Stimulated activated CD4-positive, alpha-beta T cell treated with anti-CD3 and anti-CD28 coated beads, Interleukin-12 subunit alpha, Interleukin-12 subunit beta, amount 100 ng/mL, for 48 hours (primary cell): Measurements from ENCODE around the gene ERVW-1.
"Not testable (repeated sequence)": the region's sequence is repeated elsewhere in the genome, so short reads cannot be mapped to it uniquely, and the experiment has no call there.

ENCODE experiments used
- DNase-seq, 3 donors: peaks; one replicate each; pipeline ENCODE4 v3.0.0-alpha.2; 2020; ENCODE audit warnings: low read depth in 2 of 3, low spot score in 1 of 3

Gene ERVW-1, protein sequence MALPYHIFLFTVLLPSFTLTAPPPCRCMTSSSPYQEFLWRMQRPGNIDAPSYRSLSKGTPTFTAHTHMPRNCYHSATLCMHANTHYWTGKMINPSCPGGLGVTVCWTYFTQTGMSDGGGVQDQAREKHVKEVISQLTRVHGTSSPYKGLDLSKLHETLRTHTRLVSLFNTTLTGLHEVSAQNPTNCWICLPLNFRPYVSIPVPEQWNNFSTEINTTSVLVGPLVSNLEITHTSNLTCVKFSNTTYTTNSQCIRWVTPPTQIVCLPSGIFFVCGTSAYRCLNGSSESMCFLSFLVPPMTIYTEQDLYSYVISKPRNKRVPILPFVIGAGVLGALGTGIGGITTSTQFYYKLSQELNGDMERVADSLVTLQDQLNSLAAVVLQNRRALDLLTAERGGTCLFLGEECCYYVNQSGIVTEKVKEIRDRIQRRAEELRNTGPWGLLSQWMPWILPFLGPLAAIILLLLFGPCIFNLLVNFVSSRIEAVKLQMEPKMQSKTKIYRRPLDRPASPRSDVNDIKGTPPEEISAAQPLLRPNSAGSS

DNA sequence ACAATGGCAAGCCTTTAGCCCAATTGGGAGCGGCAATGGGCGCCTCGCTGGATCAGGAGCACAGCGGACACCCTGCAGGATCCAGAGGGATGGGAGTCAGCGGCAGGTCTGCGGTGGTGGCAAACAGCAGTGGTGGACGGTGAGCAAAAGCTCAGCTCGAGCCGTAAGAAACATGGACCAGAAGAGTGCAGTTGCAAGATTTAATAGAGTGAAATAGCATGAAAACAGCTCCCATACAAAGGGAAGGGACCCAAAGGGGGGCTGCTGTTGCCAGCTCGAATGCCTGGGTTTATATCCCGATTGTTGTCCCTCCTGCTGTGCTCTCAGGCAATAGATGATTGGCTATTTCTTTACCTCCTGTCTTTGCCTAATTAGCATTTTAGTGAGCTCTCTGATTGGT lies at the start of gene ERVW-1:
Gene ERVW-1 (minus strand): TSS at position 266 of the 400 bp plus-strand sequence. CDS start 7,565 bp downstream, outside the sequence.
- DNase-seq, result not testable (repeated sequence)

DNA sequence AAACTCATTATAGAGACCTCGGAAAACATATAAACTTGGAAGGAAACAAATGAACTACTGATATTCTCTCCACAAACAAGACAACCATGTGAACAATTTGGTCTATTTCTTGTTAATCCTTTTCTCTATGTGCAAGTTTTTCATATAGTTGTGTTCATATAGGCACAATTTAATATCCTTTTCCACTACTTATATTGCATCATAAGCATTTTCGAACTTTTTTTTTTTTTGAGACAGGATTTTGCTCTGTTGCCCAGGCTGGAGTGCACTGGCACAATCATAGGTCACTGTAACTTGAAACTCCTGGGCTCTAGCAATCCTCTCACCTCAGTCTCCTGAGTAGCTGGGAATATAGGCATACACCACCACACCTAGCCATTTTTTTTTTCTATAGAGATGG lies 45.4 kb upstream of the ERVW-1 start:
- no peak for DNase-seq

GRCh38 chr7:92520024-92520423 lies 42.3 kb upstream of the ERVW-1 start:
- no peak for DNase-seq

- DNase-seq, result no peak
Observed at GRCh38 chr7:92517631-92518030, 39.9 kb upstream of the ERVW-1 start.

- DNase-seq, result no peak
Observed at GRCh38 chr7:92513167-92513902, 35.6 kb upstream of the ERVW-1 start.

DNA sequence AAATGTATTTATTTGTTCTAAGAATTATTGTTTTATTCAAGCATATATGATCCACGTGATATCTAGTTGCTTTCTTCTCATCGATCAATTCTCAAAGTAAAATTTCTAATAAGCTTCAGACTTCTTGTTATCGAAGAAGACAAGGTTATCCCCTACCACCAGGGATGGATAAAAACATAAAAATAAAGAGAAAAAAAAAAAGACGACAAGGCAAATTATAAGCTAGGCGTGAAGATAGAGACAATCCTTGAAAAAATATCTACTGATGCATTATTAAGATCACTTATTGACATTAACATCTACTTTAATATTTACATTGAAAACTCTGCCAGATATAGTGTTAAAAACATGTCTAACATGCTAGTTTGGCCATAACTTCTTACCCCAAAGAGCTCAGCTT lies 31.2 kb upstream of the ERVW-1 start:
- DNase-seq, result no peak

DNA sequence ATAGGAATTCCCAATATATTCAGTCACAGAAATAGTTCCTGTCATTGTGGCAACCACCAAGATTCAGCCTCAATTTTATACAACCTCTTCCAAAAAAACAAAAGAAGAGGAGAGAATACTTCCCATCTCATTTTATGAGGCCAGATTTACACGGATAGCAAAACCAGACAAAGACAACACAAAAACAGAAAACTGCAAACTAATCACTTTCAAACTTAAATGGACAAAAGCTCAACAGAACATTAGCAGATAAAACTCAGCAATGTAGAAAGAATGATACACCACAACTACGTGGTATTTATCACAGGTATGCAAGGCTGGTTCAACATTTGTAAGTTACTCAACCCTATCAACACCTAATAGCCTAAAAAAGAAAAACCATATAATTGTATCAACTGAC lies 28.6 kb upstream of the ERVW-1 start:
- DNase-seq, result no peak

- no peak for DNase-seq
Observed at GRCh38 chr7:92504563-92504962, 26.8 kb upstream of the ERVW-1 start.

DNA sequence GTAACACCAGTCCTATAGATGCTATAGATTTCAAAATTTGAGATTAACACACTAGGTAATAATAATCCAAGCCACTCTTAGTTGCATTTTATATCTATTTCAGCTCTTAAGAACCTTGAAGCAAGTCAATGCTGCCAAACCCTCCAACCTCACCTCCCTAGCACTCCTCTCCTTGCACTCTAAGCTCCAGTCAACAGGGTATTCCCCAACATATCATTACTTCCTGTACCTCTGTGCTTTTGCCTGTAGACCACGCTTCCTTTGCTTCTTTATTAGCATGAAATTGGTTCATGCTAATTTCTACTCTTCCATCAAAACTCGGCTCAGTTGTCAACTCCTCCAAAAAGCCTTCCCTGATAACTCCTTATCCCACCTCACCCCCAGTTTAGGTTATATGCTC lies 26.0 kb upstream of the ERVW-1 start:
- no peak for DNase-seq

- no peak for DNase-seq
Observed at GRCh38 chr7:92498557-92498956, 20.8 kb upstream of the ERVW-1 start.

DNA sequence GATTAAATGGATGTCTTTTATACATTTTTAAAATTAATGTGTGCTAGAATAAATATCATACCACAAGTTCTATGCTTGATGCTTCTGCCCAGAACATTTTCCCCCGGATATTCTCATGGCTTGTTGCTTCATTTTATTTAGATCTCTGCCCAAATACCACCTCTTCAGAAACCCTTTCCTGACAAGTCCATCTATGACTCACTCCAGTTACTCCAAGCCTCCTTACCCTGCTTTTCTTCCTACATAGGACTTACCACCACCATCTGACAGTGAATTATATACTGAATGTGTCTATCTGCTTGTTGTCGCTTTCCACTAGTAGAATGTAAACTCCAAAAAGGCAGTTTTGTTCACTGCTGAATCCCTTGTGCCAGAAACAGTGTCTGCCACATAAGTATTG lies 19.1 kb upstream of the ERVW-1 start:
- no peak for DNase-seq

DNA sequence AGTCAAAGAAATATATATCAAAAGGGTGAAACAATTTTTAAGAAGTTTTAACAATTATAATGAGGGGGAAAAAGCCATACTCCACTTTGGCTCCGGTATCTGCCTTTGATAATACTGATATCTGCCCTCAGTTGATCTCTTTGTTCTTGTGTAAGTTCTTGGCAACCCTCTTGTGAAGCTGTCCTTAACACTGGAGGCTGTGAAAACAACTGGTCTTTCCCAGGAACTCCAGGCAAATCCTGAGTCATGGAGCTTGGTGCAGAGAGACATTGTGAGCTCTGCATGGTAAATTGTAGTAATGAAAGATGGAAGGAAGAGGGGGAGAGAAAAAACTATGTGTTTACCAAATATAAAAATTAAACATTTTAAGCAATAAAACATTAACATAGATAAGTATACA lies 11.9 kb upstream of the ERVW-1 start:
- DNase-seq, result no peak

GRCh38 chr7:92487804-92488203 lies 10.1 kb upstream of the ERVW-1 start:
- no peak for DNase-seq

DNA sequence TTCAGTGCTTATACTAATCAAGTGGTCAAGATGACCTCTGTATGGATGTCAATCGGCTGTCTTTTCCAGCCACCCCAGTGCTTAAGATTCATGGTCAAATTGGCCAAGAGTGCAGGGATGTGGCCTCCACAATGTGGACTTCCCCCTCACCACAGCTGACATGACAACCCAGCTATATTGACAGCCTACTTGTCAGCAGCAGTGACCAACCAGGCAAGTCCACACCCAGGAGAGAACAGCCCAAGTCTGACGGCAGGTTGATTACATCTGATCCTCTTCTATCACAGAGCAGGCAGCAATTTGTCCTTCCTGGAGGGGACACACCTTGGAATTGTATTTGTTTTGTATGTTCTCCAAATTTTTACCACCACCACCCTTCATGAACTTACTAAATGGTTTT lies 8.2 kb upstream of the ERVW-1 start:
- no peak for DNase-seq

DNA sequence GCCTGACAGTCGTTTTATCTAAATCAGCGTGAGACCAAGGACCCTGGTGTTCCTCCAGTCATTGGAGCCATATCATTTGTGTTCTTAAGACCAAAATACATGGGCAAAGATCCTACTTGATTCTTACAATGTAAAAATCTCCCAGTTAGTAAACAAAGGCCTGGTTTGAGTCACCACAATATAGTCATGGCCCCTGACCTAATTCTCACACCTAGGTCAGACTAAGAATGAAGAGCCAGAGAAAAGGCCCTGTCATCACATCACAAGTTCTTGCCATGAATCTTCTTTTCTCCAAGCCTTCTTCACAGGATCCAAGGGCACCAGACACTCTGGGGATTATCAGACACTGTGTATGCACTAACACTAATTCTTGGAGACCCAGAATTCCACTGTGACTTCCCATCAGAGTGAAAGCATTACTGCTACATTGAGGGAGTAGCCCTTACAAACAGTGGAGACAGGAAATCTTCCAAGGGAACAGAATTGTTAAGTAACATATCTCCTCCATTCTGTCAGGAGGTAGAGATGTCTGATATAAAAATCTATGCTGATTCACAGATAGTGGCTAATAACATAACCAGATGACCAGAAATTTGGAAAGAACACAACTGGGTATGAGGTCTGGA lies 7.6 kb upstream of the ERVW-1 start:
- DNase-seq, result no peak

DNA sequence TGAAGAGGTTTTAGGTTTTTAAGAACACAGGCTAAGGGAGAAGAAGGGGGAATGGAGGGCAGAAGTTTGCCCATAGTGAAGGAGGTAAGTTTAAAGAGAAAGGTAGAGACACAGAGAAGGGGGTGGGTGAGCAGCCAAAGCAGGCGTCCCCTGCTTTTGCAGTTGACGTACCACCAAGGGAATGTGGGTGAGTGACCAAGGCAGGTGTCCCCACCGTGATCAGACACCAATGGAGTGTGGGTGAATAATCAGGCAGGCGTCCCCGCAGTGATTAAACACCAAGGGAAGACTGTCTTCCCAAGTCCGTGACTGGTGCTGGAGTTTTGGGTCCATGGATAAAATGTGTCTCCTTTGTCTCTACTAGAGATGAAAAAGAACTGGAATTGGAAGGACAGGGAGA lies 6.5 kb upstream of the ERVW-1 start:
- DNase-seq, result not testable (repeated sequence)

GRCh38 chr7:92483624-92484023 lies 5.9 kb upstream of the ERVW-1 start:
- not testable (repeated sequence) for DNase-seq

DNA sequence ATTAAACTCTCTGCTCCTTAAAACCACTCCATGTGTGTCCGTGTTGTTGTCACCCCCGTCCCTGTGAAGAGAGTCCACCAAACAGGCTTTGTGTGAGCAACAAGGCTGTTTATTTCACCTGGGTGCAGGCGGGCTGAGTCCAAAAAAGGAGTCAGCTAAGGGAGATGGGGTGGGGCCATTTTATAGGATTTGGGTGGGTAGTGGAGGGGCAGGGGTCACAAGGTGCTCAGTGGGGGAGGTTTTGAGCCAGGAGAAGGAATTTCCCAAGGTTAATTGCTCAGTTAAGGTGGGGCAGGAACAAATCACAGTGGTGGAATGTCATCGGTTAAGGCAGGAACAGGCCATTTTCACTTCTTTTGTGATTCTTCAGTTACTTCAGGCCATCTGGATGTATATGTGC lies 1.4 kb upstream of the ERVW-1 start:
- DNase-seq, result not testable (repeated sequence)

DNA sequence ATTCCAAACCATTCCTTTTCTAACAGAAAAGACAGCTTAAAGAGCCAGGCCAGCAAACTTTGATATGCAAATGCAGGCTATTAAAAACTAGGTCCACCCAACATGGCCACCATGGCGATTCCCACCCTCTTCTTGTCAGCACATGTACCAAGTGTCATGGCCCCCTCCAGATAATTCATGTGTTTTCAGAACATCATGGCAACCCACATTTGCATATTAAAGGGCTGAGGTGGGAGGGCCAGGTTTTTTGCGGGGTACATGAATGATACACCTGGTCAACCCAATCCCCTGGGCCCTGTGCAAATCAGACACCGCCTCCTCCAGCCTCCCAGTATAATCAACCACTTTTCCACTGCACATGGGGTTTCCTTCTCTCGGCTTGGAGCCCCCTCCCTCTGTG lies 965 bp upstream of the ERVW-1 start:
- no peak for DNase-seq

DNA sequence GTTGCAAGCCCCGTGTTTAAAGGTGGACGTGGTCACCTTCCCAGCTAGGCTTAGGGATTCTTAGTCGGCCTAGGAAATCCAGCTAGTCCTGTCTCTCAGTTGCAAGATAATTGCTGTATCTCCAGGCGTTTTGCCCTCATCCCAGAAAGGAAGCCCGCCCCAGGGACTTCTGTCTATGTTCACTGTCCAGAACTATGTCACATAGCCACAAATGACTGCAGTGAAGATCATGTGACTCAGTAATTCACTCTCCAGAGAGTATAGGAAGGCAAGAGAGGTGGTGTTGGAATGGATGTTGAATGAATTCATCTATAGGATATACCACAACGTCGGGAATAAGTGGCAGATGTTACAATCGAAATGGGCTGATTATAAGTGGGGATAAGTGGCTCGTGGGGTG lies 349 bp upstream of the ERVW-1 start:
- DNase-seq, result no peak

GRCh38 chr7:92475851-92476590 lies 1.7 kb downstream of the ERVW-1 start:
- not testable (repeated sequence) for DNase-seq
